ENCODE results near the gene USP44.
"Not testable (repeated sequence)": the region's sequence is repeated elsewhere in the genome, so short reads cannot be mapped to it uniquely, and the experiment has no call there.

USP44 gene

GRCh38 chr12:95551305-95551704 is at the start of gene USP44:
TSS of gene USP44 (minus strand) at chr12:95551476. CDS start at chr12:95534256, 17,220 bp downstream.
- DNase-seq (ENCODE audit: low read depth, low spot score), result peak; percentile 84

GRCh38 chr12:95600567-95600966 is 49.3 kb upstream of the USP44 start:
- no peak for DNase-seq (ENCODE audit: low read depth, low spot score)

GRCh38 chr12:95599880-95600279 is 48.6 kb upstream of the USP44 start:
- DNase-seq (ENCODE audit: low read depth, low spot score), result no peak

GRCh38 chr12:95594136-95594535 is 42.9 kb upstream of the USP44 start:
- DNase-seq (ENCODE audit: low read depth, low spot score), result no peak

GRCh38 chr12:95593266-95593871 is 42.1 kb upstream of the USP44 start:
- no peak for DNase-seq (ENCODE audit: low read depth, low spot score)

- no peak for DNase-seq (ENCODE audit: low read depth, low spot score)
These were observed 40.5 kb upstream of the USP44 start for GRCh38 chr12:95591731-95592130.

GRCh38 chr12:95590775-95591174 is 39.5 kb upstream of the USP44 start:
- DNase-seq (ENCODE audit: low read depth, low spot score), result no peak

GRCh38 chr12:95583933-95584332 is 32.7 kb upstream of the USP44 start:
- DNase-seq (ENCODE audit: low read depth, low spot score), result no peak

- no peak for DNase-seq (ENCODE audit: low read depth, low spot score)
These were observed 31.2 kb upstream of the USP44 start for GRCh38 chr12:95582230-95583058.

- DNase-seq (ENCODE audit: low read depth, low spot score), result no peak
These were observed 26.5 kb upstream of the USP44 start for GRCh38 chr12:95577820-95578219.

- peak; percentile 38 for DNase-seq (ENCODE audit: low read depth, low spot score)
These were observed 23.6 kb upstream of the USP44 start for GRCh38 chr12:95574799-95575452.

GRCh38 chr12:95573951-95574576 is 22.8 kb upstream of the USP44 start:
- DNase-seq (ENCODE audit: low read depth, low spot score), result peak; percentile 79

- DNase-seq (ENCODE audit: low read depth, low spot score), result no peak
These were observed 20.1 kb upstream of the USP44 start for GRCh38 chr12:95571369-95571768.

GRCh38 chr12:95568045-95568444 is 16.8 kb upstream of the USP44 start:
- DNase-seq (ENCODE audit: low read depth, low spot score), result not testable (repeated sequence)

GRCh38 chr12:95557625-95558024 is 6.3 kb upstream of the USP44 start:
- no peak for DNase-seq (ENCODE audit: low read depth, low spot score)

GRCh38 chr12:95554532-95555071 is 3.3 kb upstream of the USP44 start:
- DNase-seq (ENCODE audit: low read depth, low spot score), result no peak

- DNase-seq (ENCODE audit: low read depth, low spot score), result no peak
These were observed 2.1 kb upstream of the USP44 start for GRCh38 chr12:95553197-95553943.

GRCh38 chr12:95551913-95552516 is 739 bp upstream of the USP44 start:
- DNase-seq (ENCODE audit: low read depth, low spot score), result no peak

- DNase-seq (ENCODE audit: low read depth, low spot score), result no peak
These were observed 1.7 kb downstream of the USP44 start for GRCh38 chr12:95549392-95550084.

Data from iPS DF 19.7 (cell line).